ENCODE results near the gene COL23A1. TPM values are rescaled to one million over a fixed set of nuclear protein-coding genes. Genes with fewer than 3 reads are reported as not detected.

COL23A1 gene
- total and polyA plus RNA-seq, 2 of the 13 experiments (the other 11 are each of a cell fraction or from before 2014, with no cell fraction given) = not detected

DNA sequence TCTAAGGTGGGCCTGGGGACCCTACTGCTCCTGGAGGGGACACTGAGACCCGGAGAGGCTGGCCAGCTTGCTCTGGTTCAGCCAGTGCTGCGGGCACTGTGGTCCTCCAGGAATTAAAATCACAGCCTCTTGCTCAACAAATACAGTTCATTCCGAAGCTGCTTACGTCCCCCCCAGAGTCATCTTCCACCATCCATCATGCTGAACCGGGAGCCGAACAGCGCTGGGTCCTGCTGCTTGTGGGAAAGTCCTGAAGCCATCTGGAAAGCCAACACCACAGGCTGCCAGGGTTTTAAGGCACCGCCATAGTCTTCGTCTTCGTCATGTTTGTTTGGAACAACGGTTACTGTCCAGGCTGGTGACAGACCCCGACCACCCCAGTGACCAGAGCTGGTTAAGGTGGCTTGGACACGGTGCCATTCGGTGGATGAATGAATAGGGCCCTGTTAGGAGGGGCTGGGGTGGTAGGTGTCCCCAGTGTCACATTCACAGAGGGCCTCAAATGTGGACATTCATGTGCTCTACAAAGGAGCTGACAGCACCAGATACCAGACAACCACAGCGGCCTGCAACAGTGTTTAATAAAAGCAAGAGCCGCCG lies 276.0 kb downstream of the COL23A1 start:
- H3K36me3 ChIP-seq (replicated peaks in 1 of 2; ENCODE audit: control insufficient read depth in 1 of 2, insufficient read depth in 2 of 2, low read length in 2 of 2) = no peaks in the 10 kb centered on the region
- H3K4me1 ChIP-seq (ENCODE audit: insufficient read depth, low read length) = no peaks in the 10 kb centered on the region
- H3K9ac ChIP-seq (ENCODE audit: insufficient read depth, low read depth, low read length) = no peak overlapping the region
- H3K9me3 ChIP-seq (ENCODE audit: low read length) = no peaks in the 10 kb centered on the region
- 60% methylated on average over 7 of the region's 17 CpGs for WGBS (ENCODE audit: low lambda C conversion rate)
- no peaks in the 10 kb centered on the region for H3K79me2 ChIP-seq (ENCODE audit: insufficient read depth, low read length)
- no peak overlapping the region for H3K4me3 ChIP-seq (replicated peaks in 1 of 3; ENCODE audit: insufficient read depth in 1 of 3, low read depth in 2 of 3, low read length in 3 of 3)
- H3K27me3 ChIP-seq (ENCODE audit: control insufficient read depth in 1 of 2, insufficient read depth in 2 of 2, low read length in 2 of 2) = peaks cover 4 to 6% of the 10 kb centered on the region in 2 experiments; a peak in 2 of 5 replicates
- no peak overlapping the region for H3K27ac ChIP-seq (ENCODE audit: extremely low read length, insufficient read depth, low read length)
- H4K20me1 ChIP-seq (ENCODE audit: insufficient read depth, low read length) = no peaks in the 10 kb centered on the region
- no peak overlapping the region for H2AFZ ChIP-seq (ENCODE audit: low read length)
- intact Hi-C loops (cut with micrococcal nuclease; ENCODE audit: unreplicated experiment) (no loop called here), in situ Hi-C loops (cut with HindIII; ENCODE audit: extremely low pct_ligation_motif_present, low pct_unique_long_range_greater_than_20kb) (no loop called here)
- POLR2A ChIA-PET = no interaction called here
- DNase-seq (ENCODE audit: low spot score) = no peak
- ATAC-seq = no peak
- FAIRE-seq = no peak
- H3K4me2 ChIP-seq (ENCODE audit: low read depth, low read length) = no peak overlapping the region
- BruUV-seq (replicated peaks) = no TSS peak
- no peak for TF ChIP-seq ELF4 (CRISPR knock-in tag; IDR thresholded peaks at IDR 0.05; ENCODE audit: borderline replicate concordance)
- TF ChIP-seq MATR3 (CRISPR knock-in tag; IDR thresholded peaks at IDR 0.05) = no peak
- no peak for TF ChIP-seq ZNF180 (CRISPR knock-in tag; IDR thresholded peaks at IDR 0.05; ENCODE audit: borderline replicate concordance, low read depth)
- no peak for TF ChIP-seq CHCHD3 (CRISPR knock-in tag; IDR thresholded peaks at IDR 0.05)
- TF ChIP-seq ZNF253 (CRISPR knock-in tag; IDR thresholded peaks at IDR 0.05; ENCODE audit: borderline replicate concordance) = no peak
- TF ChIP-seq, protein P1, sequence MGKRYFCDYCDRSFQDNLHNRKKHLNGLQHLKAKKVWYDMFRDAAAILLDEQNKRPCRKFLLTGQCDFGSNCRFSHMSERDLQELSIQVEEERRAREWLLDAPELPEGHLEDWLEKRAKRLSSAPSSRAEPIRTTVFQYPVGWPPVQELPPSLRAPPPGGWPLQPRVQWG (CRISPR knock-in tag; IDR thresholded peaks at IDR 0.05; ENCODE audit: borderline replicate concordance, low read depth) = no peak
- no peak for TF ChIP-seq NR2F1 (CRISPR knock-in tag; IDR thresholded peaks at IDR 0.05)
- TF ChIP-seq HOMEZ (CRISPR knock-in tag; IDR thresholded peaks at IDR 0.05; ENCODE audit: low read depth) = no peak
- TF ChIP-seq, protein P2, sequence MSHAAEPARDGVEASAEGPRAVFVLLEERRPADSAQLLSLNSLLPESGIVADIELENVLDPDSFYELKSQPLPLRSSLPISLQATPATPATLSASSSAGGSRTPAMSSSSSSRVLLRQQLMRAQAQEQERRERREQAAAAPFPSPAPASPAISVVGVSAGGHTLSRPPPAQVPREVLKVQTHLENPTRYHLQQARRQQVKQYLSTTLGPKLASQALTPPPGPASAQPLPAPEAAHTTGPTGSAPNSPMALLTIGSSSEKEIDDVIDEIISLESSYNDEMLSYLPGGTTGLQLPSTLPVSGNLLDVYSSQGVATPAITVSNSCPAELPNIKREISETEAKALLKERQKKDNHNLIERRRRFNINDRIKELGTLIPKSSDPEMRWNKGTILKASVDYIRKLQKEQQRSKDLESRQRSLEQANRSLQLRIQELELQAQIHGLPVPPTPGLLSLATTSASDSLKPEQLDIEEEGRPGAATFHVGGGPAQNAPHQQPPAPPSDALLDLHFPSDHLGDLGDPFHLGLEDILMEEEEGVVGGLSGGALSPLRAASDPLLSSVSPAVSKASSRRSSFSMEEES (CRISPR knock-in tag; IDR thresholded peaks at IDR 0.05) = no peak
- CTCF ChIA-PET (ENCODE audit: low intra/inter-chr PET ratio, low total read pairs) = no interaction called here
